GM18870 (cell line): ENCODE measurements around the gene PPP2R3B.

Experiments used
- ATAC-seq: cut with Tn5 transposase; IDR thresholded peaks from one replicate; pipeline ENCODE4 v1.9.1; 2021; ENCODE audit warnings: moderate library complexity; ENCODE audit not compliant: unreplicated experiment

The PPP2R3B gene

GRCh38 chrX:370963-371745, 15.6 kb downstream of the PPP2R3B start:
- ATAC-seq: no peak

- ATAC-seq: no peak
These were observed 16.3 kb downstream of the PPP2R3B start for GRCh38 chrX:370244-370962.

GRCh38 chrX:369563-370101, 17.1 kb downstream of the PPP2R3B start:
- ATAC-seq: no peak

- no peak for ATAC-seq
These were observed 17.7 kb downstream of the PPP2R3B start for GRCh38 chrX:368811-369562.

- ATAC-seq: no peak
These were observed 18.8 kb downstream of the PPP2R3B start for GRCh38 chrX:367866-368265.

GRCh38 chrX:367349-367748, 19.4 kb downstream of the PPP2R3B start:
- no peak for ATAC-seq

- no peak for ATAC-seq
These were observed 22.9 kb downstream of the PPP2R3B start for GRCh38 chrX:363621-364375.

GRCh38 chrX:362937-363620, 23.6 kb downstream of the PPP2R3B start:
- ATAC-seq: no peak

GRCh38 chrX:362351-362750, 24.4 kb downstream of the PPP2R3B start:
- no peak for ATAC-seq

- ATAC-seq: no peak
These were observed 25.2 kb downstream of the PPP2R3B start for GRCh38 chrX:361231-362145.

- ATAC-seq: no peak
These were observed 26.1 kb downstream of the PPP2R3B start for GRCh38 chrX:360496-361150.

- no peak for ATAC-seq
These were observed 28.0 kb downstream of the PPP2R3B start for GRCh38 chrX:358651-359143.

- ATAC-seq: no peak
These were observed 28.8 kb downstream of the PPP2R3B start for GRCh38 chrX:357693-358471.

- ATAC-seq: no peak
These were observed 29.5 kb downstream of the PPP2R3B start for GRCh38 chrX:357035-357692.

GRCh38 chrX:356385-357034, 30.2 kb downstream of the PPP2R3B start:
- no peak for ATAC-seq

GRCh38 chrX:355329-356050, 31.2 kb downstream of the PPP2R3B start:
- no peak for ATAC-seq
